Activated CD8-positive, alpha-beta T cell treated with anti-CD3 and anti-CD28 coated beads for 36 hours (primary cell): ENCODE data around the gene SLC37A4. TPM values are rescaled to one million over a fixed set of nuclear protein-coding genes. Genes with fewer than 3 reads are reported as not detected.

Experiments used
- ATAC-seq: fragments of 200-7000 bp; cut with Tn5 transposase; one replicate; pipeline ENCODE4 v1.10.0; 2021; ENCODE audit warnings: mild to moderate bottlenecking, moderate library complexity
- CTCF ChIA-PET: fragments of 350-600 bp; sonication (Branson Sonifier 250); formaldehyde crosslinking; loops from one replicate; lab custom pipeline; 2021; ENCODE audit warnings: antibody characterized with exemption; lab: Charles Lee
- POLR2A ChIA-PET: fragments of 350-600 bp; sonication (Branson Sonifier 250); formaldehyde crosslinking; loops from one replicate; lab custom pipeline; 2021; ENCODE audit warnings: antibody characterized with exemption; lab: Charles Lee
- DNase-seq: peaks from one replicate; pipeline ENCODE4 v3.0.0-alpha.2; 2020
- H3K27ac Mint-ChIP-seq: one replicate; pipeline ENCODE4 v1.8.0; 2021; ENCODE audit warnings: mild to moderate bottlenecking, mixed read lengths
- H3K27me3 Mint-ChIP-seq: one replicate; pipeline ENCODE4 v1.8.0; 2021; ENCODE audit warnings: mixed read lengths
- H3K36me3 Mint-ChIP-seq: one replicate; pipeline ENCODE4 v1.8.0; 2021; ENCODE audit warnings: low read depth, mixed read lengths
- H3K4me1 Mint-ChIP-seq: one replicate; pipeline ENCODE4 v1.8.0; 2021; ENCODE audit warnings: low read depth, mixed read lengths
- H3K4me3 Mint-ChIP-seq: one replicate; pipeline ENCODE4 v1.8.0; 2021; ENCODE audit warnings: mild to moderate bottlenecking, moderate library complexity, mixed read lengths
- H3K9me3 Mint-ChIP-seq: one replicate; pipeline ENCODE4 v1.8.0; 2021; ENCODE audit warnings: mixed read lengths
- CTCF ChIP-seq: fragments of 200-600 bp; IDR thresholded peaks from one replicate; pipeline ENCODE4 v1.8.0; 2022; ENCODE audit warnings: antibody characterized with exemption, mild to moderate bottlenecking
- intact Hi-C: fragments of 100-400 bp; cut with micrococcal nuclease; formaldehyde crosslinking; loops from one replicate; pipeline ENCODE4 v1.10.0; 2022
- total RNA-seq, 2 experiments: library from RNA; stranded (reverse); gene quantifications; one replicate each; pipeline ENCODE4 v1.2.3, GENCODE V29; 2021

SLC37A4 gene
- total RNA-seq, 2 experiments from 2014 or later = 32.4 to 35.2 TPM

GRCh38 chr11:119016216-119017009 lies 14.3 kb downstream of the SLC37A4 start:
- intact Hi-C loops = no loop called here
- ChIA-PET CTCF (interaction anchor here (1.3 to 5.0 kb wide), 4 partner anchors 14 to 86 kb away, joined by 3 to 20 read pairs (median 5); partner anchors contain the start of gene SLC37A4), POLR2A (interaction anchor here (0.7 to 8.6 kb wide), 14 partner anchors 12 to 573 kb away, joined by 3 to 106 read pairs (median 6); partner anchors contain the start of genes C2CD2L, CENATAC, HYOU1 and SLC37A4)
- no peak for TF ChIP-seq CTCF
- Mint-ChIP-seq H3K4me3 (peak overlapping the region; percentile 99), H3K9me3 (peaks cover 1% of the 10 kb centered on the region), H3K27ac (peak overlapping the region; percentile 99), H3K27me3 (no peaks in the 10 kb centered on the region), H3K4me1 (peaks cover 46% of the 10 kb centered on the region), H3K36me3 (peaks cover 74% of the 10 kb centered on the region)
- no peak for DNase-seq
- ATAC-seq = no peak

GRCh38 chr11:119015054-119015611 lies 15.5 kb downstream of the SLC37A4 start:
- peak overlapping the region; percentile 10 for H3K4me3 Mint-ChIP-seq
- intact Hi-C loops = no loop called here

GRCh38 chr11:119014209-119014924 lies 16.3 kb downstream of the SLC37A4 start:
- TF ChIP-seq CTCF = no peak
- Mint-ChIP-seq H3K27ac (peak overlapping the region; percentile 61), H3K4me3 (no peak overlapping the region), H3K36me3 (peaks cover 58% of the 10 kb centered on the region), H3K27me3 (no peaks in the 10 kb centered on the region), H3K4me1 (peaks cover 31% of the 10 kb centered on the region), H3K9me3 (peaks cover 1% of the 10 kb centered on the region)
- POLR2A ChIA-PET = interaction anchor here (0.6 to 8.6 kb wide), 8 partner anchors 12 to 107 kb away, joined by 3 to 106 read pairs (median 8); partner anchors contain the start of genes CENATAC, HINFP and SLC37A4
- DNase-seq = no peak
- ATAC-seq = no peak
- CTCF ChIA-PET = interaction anchor here (5.0 kb wide), 1 partner anchor 16 kb away, joined by 20 read pairs; the partner anchor contains the start of gene SLC37A4
- intact Hi-C loops = no loop called here

More at GRCh38 chr11:119015054-119015611, 15.5 kb downstream of the SLC37A4 start:
- H3K36me3 Mint-ChIP-seq = peaks cover 65% of the 10 kb centered on the region
- ATAC-seq (no peak), DNase-seq (no peak)
- TF ChIP-seq CTCF = no peak
- CTCF ChIA-PET = interaction anchor here (1.4 to 5.0 kb wide), 3 partner anchors 12 to 85 kb away, joined by 5 to 20 read pairs (median 5); partner anchors contain the start of gene SLC37A4
- peaks cover 1% of the 10 kb centered on the region for H3K9me3 Mint-ChIP-seq
- H3K4me1 Mint-ChIP-seq = peaks cover 37% of the 10 kb centered on the region
- peak overlapping the region; percentile 99 for H3K27ac Mint-ChIP-seq
- POLR2A ChIA-PET = interaction anchor here (0.8 to 8.6 kb wide), 13 partner anchors 9 to 102 kb away, joined by 3 to 106 read pairs (median 5); partner anchors contain the start of genes C2CD2L, CENATAC, HYOU1 and SLC37A4
- H3K27me3 Mint-ChIP-seq = no peaks in the 10 kb centered on the region

GRCh38 chr11:119012629-119013170 lies 18.0 kb downstream of the SLC37A4 start:
- intact Hi-C loops = no loop called here
- ChIA-PET POLR2A (interaction anchor here (0.8 to 8.6 kb wide), 5 partner anchors 10 to 320 kb away, joined by 3 to 106 read pairs (median 4); partner anchors contain the start of genes CENATAC and SLC37A4), CTCF (interaction anchor here (0.8 to 0.9 kb wide), 2 partner anchors 83 to 100 kb away, joined by 3 read pairs; no protein-coding TSS in a partner anchor)
- TF ChIP-seq CTCF = no peak
- no peaks in the 10 kb centered on the region for H3K27me3 Mint-ChIP-seq
- peak overlapping the region; percentile 72 for H3K27ac Mint-ChIP-seq
- ATAC-seq = no peak
- peaks cover 1% of the 10 kb centered on the region for H3K9me3 Mint-ChIP-seq
- no peak for DNase-seq
- H3K4me1 Mint-ChIP-seq = peaks cover 31% of the 10 kb centered on the region
- H3K36me3 Mint-ChIP-seq = peaks cover 57% of the 10 kb centered on the region
- no peak overlapping the region for H3K4me3 Mint-ChIP-seq
